ENCODE data around the gene PRDM16.

DNA sequence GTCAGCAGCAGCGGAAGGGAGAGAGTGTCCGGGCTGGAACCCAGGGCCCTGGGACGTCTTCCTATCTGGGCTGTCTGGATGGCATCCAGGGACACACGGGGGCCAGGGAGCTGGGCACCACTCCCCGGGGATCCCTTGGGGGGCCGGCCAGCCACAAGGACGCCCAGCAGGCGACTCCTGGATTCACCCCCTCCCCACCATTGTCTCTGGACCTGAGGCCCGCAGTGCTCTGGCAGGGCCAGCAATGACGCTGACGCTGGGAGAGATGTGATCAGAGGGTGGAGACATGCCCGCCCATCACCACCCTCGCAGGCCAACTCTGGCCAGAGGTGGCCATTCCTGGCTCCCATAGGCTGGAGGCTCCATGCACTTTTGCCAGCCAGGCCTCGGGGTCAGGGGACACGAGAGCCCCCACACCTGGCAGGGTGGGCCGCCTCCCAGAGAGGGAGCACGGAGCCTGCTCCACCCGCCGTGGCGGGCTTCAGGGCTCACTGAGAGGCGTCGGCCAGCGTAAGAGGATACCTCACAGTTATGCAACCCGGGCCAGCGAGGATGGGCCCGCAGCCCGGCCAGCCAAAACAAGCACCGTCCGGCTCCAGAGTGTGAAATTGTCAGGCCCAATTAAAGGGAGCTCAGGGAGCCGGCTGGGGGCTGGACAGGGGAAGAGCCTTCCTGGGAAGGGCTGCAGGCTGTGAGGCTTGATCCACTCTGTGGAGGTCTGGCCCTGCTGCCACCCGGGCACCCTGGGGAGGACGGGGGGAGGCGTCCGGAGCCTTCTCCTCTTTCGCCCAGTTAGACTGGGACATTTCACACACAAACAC, 37.4 kb upstream of the PRDM16 start:
- TF ChIP-seq, protein P1, sequence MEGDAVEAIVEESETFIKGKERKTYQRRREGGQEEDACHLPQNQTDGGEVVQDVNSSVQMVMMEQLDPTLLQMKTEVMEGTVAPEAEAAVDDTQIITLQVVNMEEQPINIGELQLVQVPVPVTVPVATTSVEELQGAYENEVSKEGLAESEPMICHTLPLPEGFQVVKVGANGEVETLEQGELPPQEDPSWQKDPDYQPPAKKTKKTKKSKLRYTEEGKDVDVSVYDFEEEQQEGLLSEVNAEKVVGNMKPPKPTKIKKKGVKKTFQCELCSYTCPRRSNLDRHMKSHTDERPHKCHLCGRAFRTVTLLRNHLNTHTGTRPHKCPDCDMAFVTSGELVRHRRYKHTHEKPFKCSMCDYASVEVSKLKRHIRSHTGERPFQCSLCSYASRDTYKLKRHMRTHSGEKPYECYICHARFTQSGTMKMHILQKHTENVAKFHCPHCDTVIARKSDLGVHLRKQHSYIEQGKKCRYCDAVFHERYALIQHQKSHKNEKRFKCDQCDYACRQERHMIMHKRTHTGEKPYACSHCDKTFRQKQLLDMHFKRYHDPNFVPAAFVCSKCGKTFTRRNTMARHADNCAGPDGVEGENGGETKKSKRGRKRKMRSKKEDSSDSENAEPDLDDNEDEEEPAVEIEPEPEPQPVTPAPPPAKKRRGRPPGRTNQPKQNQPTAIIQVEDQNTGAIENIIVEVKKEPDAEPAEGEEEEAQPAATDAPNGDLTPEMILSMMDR (IDR thresholded peaks at IDR 0.05; ENCODE audit: low read length): no peak
- no peak for TF ChIP-seq EZH2 (IDR thresholded peaks at IDR 0.05; ENCODE audit: borderline replicate concordance, low read length)

All from OCI-LY1 (cell line).